ENCODE measurements around the gene RANBP10.
"Not testable (repeated sequence)": the region's sequence is repeated elsewhere in the genome, so short reads cannot be mapped to it uniquely, and the experiment has no call there.

Gene RANBP10

DNA sequence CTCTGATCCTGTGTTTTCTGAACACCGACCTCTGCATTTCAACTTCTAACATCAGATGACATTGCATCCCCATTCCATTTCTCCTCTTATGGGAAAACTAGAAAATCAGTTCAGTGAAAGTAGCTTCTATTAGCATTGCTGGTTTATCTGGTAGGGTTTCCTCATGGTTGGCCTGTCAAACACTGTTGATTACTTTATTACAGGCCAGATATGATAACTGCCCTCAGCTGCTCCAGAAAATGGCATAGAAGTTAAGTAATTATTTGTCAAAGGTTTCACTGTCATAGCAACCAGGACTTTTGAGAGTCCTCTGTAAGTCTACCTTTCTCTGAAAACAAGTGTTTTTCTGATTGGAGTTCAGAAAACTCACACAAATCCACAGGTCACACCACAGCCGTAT lies 90.3 kb downstream of the RANBP10 start:
- no peak for DNase-seq (ENCODE audit: low read depth, low spot score)

GRCh38 chr16:67714522-67714921 lies 91.8 kb downstream of the RANBP10 start:
- no peak for DNase-seq (ENCODE audit: low read depth, low spot score)

- no peak for DNase-seq (ENCODE audit: low read depth, low spot score)
Observed at GRCh38 chr16:67713647-67714273, 92.6 kb downstream of the RANBP10 start.

DNA sequence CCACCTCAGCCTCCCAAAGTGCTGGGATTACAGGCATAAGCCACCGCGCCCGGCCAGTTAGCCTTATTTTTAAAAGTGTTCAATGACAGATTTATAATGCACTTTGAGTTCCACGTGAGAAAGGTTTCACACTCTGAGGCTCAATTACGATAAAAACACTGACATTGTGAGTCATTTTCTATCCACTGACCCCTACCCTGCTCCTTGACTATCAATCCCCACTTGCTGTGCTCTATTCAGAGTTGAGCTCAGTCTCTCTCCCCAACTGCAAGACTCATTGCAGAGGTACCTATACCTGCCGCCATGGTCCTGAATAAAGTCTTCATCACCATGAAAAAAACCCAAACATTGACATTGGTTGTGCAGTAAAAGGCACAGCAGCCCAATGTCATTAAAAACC lies 95.8 kb downstream of the RANBP10 start:
- no peak for DNase-seq (ENCODE audit: low read depth, low spot score)

DNA sequence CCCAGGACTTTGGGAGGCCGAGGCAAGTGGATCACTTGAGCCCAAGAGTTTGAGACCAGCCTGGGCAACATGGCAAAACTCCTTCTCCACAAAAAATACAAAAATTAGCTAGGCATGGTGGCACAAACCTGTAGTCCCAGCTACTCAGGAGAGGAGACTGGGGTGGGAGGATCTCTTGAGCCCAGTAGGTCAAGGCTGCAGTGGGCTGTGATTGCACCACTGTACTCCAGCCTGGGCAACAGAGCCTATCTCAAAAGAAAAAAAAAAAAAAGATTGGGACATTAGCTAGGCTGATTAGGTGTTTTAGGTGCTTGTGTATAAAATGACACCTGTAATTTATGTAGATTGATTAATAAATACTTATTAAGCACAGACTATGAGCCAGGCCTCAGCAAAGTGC lies 97.3 kb downstream of the RANBP10 start:
- DNase-seq (ENCODE audit: low read depth, low spot score), result no peak

DNA sequence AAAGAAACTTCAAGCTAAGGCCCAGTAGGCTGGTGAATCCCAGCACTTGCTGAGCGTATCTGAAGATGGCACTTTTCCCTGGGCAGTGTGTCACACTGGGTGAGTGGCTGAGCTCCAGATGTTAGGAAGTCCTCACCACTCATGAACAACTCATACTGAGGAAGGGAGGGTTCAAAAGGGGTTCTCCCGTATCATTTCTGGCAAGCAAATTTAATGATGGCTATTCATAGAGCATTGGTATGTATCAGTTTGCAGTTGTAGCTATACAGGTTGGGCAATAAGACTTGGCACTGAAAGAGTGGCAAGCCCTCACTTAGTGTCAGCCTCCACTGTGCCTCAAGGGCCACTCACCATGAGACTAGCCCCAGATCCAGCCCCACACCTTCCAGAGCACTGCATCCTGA lies 98.0 kb downstream of the RANBP10 start:
- DNase-seq (ENCODE audit: low read depth, low spot score), result no peak

DNA sequence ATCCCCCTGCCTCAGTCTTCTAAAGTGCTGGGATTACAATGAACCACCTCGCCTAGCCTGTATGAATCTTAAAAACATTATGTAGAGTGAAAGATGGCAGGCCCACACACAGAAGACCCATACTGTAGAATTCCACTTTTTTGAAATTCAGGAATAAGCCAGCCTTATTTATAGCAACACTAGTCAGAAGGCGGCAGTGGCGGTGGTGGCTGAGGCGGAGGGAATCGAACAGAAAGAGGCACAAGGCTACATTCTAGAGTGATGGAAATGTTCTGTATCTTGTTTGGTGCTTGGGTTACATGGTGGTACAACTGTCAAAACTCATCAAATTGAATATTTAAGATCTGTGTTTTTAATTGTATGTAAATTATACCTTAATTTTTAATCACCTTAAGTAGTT lies 98.6 kb downstream of the RANBP10 start:
- no peak for DNase-seq (ENCODE audit: low read depth, low spot score)

GRCh38 chr16:67707210-67707609 lies 99.2 kb downstream of the RANBP10 start:
- DNase-seq (ENCODE audit: low read depth, low spot score), result no peak

GRCh38 chr16:67704110-67704509 lies 102.2 kb downstream of the RANBP10 start:
- no peak for DNase-seq (ENCODE audit: low read depth, low spot score)

DNA sequence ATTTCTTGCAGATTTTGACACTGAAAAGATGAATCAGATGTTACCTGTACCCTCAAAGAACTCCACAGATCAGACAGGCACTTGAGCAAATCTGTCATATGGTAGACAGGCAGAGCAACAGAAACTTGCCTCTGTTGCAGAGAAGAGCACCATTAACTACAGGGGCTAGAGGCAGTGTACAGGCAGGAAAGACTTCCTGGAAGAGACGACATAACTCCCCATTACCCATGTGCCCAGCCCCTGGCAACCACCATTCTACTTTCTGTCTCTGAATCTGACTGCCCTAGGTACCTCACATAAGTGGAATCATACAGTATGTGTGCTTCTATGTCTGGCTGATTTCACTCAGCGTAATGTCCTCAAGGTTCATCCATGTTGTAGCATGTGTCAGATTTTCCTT lies 102.7 kb downstream of the RANBP10 start:
- no peak for DNase-seq (ENCODE audit: low read depth, low spot score)

GRCh38 chr16:67702130-67702529 lies 104.2 kb downstream of the RANBP10 start:
- DNase-seq (ENCODE audit: low read depth, low spot score), result no peak

- DNase-seq (ENCODE audit: low read depth, low spot score), result no peak
Observed at GRCh38 chr16:67701420-67701819, 104.9 kb downstream of the RANBP10 start.

GRCh38 chr16:67699265-67699664 lies 107.1 kb downstream of the RANBP10 start:
- no peak for DNase-seq (ENCODE audit: low read depth, low spot score)

GRCh38 chr16:67697422-67698185 lies 108.8 kb downstream of the RANBP10 start:
- DNase-seq (ENCODE audit: low read depth, low spot score), result no peak

GRCh38 chr16:67694611-67695010 lies 111.7 kb downstream of the RANBP10 start:
- no peak for DNase-seq (ENCODE audit: low read depth, low spot score)

- not testable (repeated sequence) for DNase-seq (ENCODE audit: low read depth, low spot score)
Observed at GRCh38 chr16:67693517-67694285, 112.7 kb downstream of the RANBP10 start.

DNA sequence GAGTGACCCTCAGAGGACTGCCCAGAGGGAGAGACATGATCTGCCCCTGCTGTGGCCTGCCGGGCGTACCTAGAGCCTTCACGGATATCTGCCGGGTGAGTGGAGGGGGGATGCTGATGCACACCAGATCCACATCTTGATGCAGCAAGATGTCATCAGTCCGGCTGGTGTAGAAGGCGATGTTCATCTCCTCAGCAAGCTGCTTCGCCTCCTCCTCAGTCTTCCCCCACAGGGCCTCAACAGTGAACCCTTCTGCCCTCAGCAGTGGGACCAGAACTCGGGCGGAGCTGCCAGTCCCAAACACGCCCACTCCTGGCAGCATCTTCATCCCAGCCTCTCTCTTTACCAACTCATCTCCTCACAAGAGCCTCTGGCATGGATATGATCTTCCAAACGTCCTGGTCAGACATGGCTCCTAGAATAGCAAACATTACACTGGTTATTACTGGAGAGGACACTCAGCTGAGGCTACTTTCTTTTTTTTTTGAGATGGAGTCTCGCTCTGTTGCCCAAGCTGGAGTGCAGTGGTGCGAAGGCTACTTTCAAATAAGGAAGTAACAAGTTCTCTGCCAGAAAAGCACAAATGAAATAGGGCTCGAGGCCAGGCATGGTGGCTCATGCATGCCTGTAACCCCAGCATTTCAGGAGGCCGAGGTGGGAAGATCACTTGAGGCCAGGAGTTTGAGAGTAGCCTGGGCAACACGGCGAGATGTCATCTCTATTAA lies 120.8 kb downstream of the RANBP10 start:
- no peak for DNase-seq (ENCODE audit: low read depth, low spot score)

DNA sequence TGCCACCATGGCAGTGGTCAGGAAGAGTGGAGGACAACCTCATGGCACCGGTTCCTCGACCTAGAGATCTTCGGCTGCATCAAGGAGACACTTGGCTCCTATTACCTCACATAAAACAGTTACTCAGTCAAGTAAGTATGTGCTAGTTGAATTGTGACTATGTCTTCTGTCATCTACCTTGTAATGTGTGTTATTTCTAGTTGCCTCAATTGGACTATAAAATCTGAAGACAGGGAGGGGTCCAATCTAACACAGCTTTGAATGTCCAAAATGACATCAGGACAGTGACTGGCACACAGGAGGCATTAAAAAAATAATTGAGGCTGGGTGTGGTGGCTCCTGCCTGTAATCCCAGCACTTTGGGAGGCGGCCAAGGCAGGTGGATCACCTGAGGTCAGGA lies 122.6 kb downstream of the RANBP10 start:
- no peak for DNase-seq (ENCODE audit: low read depth, low spot score)

GRCh38 chr16:67679935-67680897 lies 126.1 kb downstream of the RANBP10 start:
- no peak for DNase-seq (ENCODE audit: low read depth, low spot score)

DNA sequence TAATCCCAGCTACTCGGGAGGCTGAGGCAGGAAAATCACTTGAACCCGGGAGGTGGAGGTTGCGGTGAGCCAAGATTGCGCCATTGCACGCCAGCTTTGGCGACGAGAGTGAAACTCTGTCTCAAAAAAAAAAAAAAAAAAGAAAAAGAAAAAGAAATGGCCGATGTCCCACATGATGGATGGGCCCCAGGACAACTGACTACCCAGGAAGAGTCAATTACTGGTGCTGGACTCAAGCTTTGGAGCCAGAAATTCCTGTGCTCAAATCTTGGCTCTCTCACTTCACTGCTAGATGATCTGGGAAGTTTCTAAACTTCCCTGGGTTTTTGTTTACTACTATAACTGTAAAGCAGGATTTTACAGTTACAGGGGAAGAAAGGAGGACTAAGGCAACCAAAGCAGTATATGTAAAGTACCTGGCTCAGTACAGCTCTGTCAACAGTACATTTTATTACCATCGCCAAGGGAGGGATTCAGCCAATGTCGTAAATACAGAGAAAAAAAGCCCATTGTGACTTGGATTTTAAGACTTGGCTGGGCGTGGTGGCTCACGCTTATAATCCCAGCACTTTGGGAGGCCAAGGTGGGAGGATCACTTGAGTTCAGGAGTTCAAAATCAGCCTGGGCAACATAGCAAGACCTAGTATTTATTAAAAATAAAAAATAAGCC lies 127.9 kb downstream of the RANBP10 start:
- DNase-seq (ENCODE audit: low read depth, low spot score), result no peak

Data from iPS DF 19.7 (cell line).